Progenitor cell of endocrine pancreas (in vitro differentiated cells): Measurements from ENCODE around the gene SDK2. TPM values are rescaled to one million over a fixed set of nuclear protein-coding genes. Genes with fewer than 3 reads are reported as not detected.

ENCODE experiments used
- DNase-seq: peaks from one replicate; pipeline ENCODE4 v3.0.0; 2021; ENCODE audit warnings: low spot score; ENCODE audit not compliant: unreplicated experiment
- H3K27ac Mint-ChIP-seq: 2 replicates; pipeline ENCODE4 v1.8.0; 2021; ENCODE audit warnings: mild to moderate bottlenecking, moderate library complexity, mixed read lengths
- H3K27me3 Mint-ChIP-seq: 2 replicates; pipeline ENCODE4 v1.8.0; 2021; ENCODE audit warnings: mixed read lengths
- H3K36me3 Mint-ChIP-seq: 2 replicates; pipeline ENCODE4 v1.8.0; 2022; ENCODE audit warnings: mixed read lengths; ENCODE audit not compliant: insufficient read depth
- H3K4me1 Mint-ChIP-seq: 2 replicates; pipeline ENCODE4 v1.8.0; 2021; ENCODE audit warnings: low read depth, mixed read lengths
- H3K4me3 Mint-ChIP-seq: 2 replicates; pipeline ENCODE4 v1.8.0; 2021; ENCODE audit warnings: low read depth, mild to moderate bottlenecking, moderate library complexity, mixed read lengths
- H3K9me3 Mint-ChIP-seq: 2 replicates; pipeline ENCODE4 v1.8.0; 2021; ENCODE audit warnings: low read depth, mixed read lengths
- total RNA-seq: library from RNA; stranded (reverse); gene quantifications from 2 replicates; pipeline ENCODE4 v1.2.1, GENCODE V29; 2021
- TF ChIP-seq, protein P1 (sequence below): fragments of 200-600 bp; sonication (generic); IDR thresholded peaks from one replicate; pipeline ENCODE4 v1.5.0; 2021; ENCODE audit warnings: antibody characterized with exemption, mild to moderate bottlenecking; ENCODE audit not compliant: unreplicated experiment

SDK2 gene
- total RNA-seq, 1 donor from 2014 or later = 6.7 TPM

DNA sequence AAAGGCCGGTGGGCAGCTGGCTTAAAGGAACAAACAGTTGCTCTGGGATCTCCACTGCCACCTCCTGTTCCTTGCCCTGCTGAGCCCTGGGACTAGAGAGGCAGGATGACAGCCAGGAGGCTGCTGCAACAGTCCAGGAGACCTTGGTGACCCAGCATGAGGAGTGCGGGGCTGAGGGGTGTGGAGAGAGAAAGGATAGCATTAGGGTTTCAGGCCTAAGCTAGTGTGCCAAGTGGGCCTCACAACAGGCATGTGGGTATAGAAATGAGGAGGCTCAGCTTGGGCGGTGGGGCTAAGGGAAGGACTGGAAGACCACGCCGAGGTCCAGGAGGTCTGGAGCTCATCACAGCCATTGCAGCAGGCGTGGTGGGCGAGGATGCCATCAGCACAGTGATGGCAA is 39.8 kb downstream of the SDK2 start:
- Mint-ChIP-seq H3K4me3 (no peak overlapping the region), H3K4me1 (peaks cover 2% of the 10 kb centered on the region), H3K9me3 (no peaks in the 10 kb centered on the region), H3K36me3 (no peaks in the 10 kb centered on the region), H3K27me3 (peaks cover 6% of the 10 kb centered on the region), H3K27ac (no peak overlapping the region)
- no peak for DNase-seq
- TF ChIP-seq, protein P1, sequence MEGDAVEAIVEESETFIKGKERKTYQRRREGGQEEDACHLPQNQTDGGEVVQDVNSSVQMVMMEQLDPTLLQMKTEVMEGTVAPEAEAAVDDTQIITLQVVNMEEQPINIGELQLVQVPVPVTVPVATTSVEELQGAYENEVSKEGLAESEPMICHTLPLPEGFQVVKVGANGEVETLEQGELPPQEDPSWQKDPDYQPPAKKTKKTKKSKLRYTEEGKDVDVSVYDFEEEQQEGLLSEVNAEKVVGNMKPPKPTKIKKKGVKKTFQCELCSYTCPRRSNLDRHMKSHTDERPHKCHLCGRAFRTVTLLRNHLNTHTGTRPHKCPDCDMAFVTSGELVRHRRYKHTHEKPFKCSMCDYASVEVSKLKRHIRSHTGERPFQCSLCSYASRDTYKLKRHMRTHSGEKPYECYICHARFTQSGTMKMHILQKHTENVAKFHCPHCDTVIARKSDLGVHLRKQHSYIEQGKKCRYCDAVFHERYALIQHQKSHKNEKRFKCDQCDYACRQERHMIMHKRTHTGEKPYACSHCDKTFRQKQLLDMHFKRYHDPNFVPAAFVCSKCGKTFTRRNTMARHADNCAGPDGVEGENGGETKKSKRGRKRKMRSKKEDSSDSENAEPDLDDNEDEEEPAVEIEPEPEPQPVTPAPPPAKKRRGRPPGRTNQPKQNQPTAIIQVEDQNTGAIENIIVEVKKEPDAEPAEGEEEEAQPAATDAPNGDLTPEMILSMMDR = no peak

GRCh38 chr17:73603971-73604370 is 40.3 kb downstream of the SDK2 start:
- TF ChIP-seq, protein P1 = no peak
- Mint-ChIP-seq H3K4me3 (no peak overlapping the region), H3K27me3 (peaks cover 7% of the 10 kb centered on the region), H3K27ac (no peak overlapping the region), H3K9me3 (no peaks in the 10 kb centered on the region), H3K4me1 (peaks cover 3% of the 10 kb centered on the region), H3K36me3 (no peaks in the 10 kb centered on the region)
- no peak for DNase-seq

DNA sequence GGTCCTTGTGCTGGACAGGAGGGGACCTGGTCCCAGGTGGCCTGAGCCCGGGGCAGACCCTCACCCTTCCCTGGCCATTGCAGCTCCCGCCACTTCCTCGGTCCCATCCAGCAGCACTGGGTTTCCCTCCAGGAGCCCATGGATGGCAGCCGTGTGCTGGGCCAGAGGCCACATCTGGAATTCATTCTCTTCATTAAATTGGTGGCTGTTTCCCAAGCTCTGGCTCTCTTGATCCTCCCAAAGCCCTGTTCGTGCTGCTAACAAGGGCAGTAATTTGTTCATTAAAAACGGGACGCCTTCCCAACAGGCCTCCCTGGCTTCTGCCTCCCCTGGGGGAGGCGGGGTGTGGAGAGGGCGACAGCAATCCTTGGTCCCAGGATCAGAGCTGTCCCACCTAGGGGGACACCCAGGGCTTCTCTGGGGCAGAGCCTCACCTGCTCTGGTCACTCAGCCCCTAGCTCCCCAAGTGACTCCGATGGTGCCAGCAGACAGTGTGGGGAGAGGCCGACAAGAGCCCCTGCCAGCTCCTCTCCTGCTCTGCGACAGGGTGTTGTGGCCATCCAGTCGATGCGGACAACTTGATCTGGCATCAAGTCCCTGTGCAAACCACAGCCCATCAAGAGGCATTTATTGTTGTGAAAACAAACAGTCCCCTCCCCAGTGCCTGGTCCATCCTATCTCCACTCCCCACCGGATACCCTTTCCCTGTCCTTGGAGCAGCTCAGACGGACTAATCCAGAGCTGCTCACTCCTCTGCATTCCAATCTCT is 44.0 kb downstream of the SDK2 start:
- Mint-ChIP-seq H3K4me1 (peaks cover 4% of the 10 kb centered on the region), H3K27me3 (peaks cover 6% of the 10 kb centered on the region), H3K4me3 (no peak overlapping the region), H3K27ac (no peak overlapping the region), H3K9me3 (no peaks in the 10 kb centered on the region), H3K36me3 (no peaks in the 10 kb centered on the region)
- TF ChIP-seq, protein P1 = no peak
- DNase-seq = no peak

GRCh38 chr17:73599599-73599998 is 44.6 kb downstream of the SDK2 start:
- Mint-ChIP-seq H3K9me3 (no peaks in the 10 kb centered on the region), H3K27ac (no peak overlapping the region), H3K4me1 (peaks cover 4% of the 10 kb centered on the region), H3K27me3 (peaks cover 3% of the 10 kb centered on the region), H3K36me3 (no peaks in the 10 kb centered on the region), H3K4me3 (no peak overlapping the region)
- DNase-seq = no peak
- TF ChIP-seq, protein P1 = no peak

GRCh38 chr17:73598212-73598611 is 46.0 kb downstream of the SDK2 start:
- Mint-ChIP-seq H3K27ac (peak overlapping the region; percentile 22), H3K36me3 (no peaks in the 10 kb centered on the region), H3K9me3 (no peaks in the 10 kb centered on the region), H3K27me3 (peaks cover 3% of the 10 kb centered on the region), H3K4me1 (peaks cover 4% of the 10 kb centered on the region), H3K4me3 (no peak overlapping the region)
- TF ChIP-seq, protein P1 = no peak
- DNase-seq = no peak
